NCI-H2227 (cell line): Measurements from ENCODE around the gene MRPL41.
"Not testable (repeated sequence)": the region's sequence is repeated elsewhere in the genome, so short reads cannot be mapped to it uniquely, and the experiment has no call there.

Source experiments
- DNase-seq: peaks from one replicate; lab custom pipeline; 2025; ENCODE audit not compliant: unreplicated experiment; lab: John Stamatoyannopoulos, UW

The MRPL41 gene

GRCh38 chr9:137521405-137521985 is 30.2 kb upstream of the MRPL41 start:
- DNase-seq = no peak

- no peak for DNase-seq
These were observed 28.8 kb upstream of the MRPL41 start for GRCh38 chr9:137522746-137523455.

- no peak for DNase-seq
These were observed 27.3 kb upstream of the MRPL41 start for GRCh38 chr9:137524161-137524980.

GRCh38 chr9:137524981-137525317 is 26.7 kb upstream of the MRPL41 start:
- DNase-seq = no peak

- no peak for DNase-seq
These were observed 21.3 kb upstream of the MRPL41 start for GRCh38 chr9:137530331-137530730.

- DNase-seq = no peak
These were observed 20.4 kb upstream of the MRPL41 start for GRCh38 chr9:137531099-137531765.

GRCh38 chr9:137532891-137533468 is 18.7 kb upstream of the MRPL41 start:
- not testable (repeated sequence) for DNase-seq

GRCh38 chr9:137534256-137535119 is 17.2 kb upstream of the MRPL41 start:
- DNase-seq = peak; percentile 60

GRCh38 chr9:137535120-137535428 is 16.6 kb upstream of the MRPL41 start:
- no peak for DNase-seq

GRCh38 chr9:137536594-137537131 is 15.0 kb upstream of the MRPL41 start:
- not testable (repeated sequence) for DNase-seq

- DNase-seq = no peak
These were observed 13.6 kb upstream of the MRPL41 start for GRCh38 chr9:137538058-137538457.

- no peak for DNase-seq
These were observed 11.1 kb upstream of the MRPL41 start for GRCh38 chr9:137540536-137540935.

- no peak for DNase-seq
These were observed 9.2 kb upstream of the MRPL41 start for GRCh38 chr9:137542486-137542885.

- no peak for DNase-seq
These were observed 8.3 kb upstream of the MRPL41 start for GRCh38 chr9:137543237-137543963.

- DNase-seq = no peak
These were observed 7.4 kb upstream of the MRPL41 start for GRCh38 chr9:137544176-137544760.

GRCh38 chr9:137545123-137545522 is 6.6 kb upstream of the MRPL41 start:
- DNase-seq = no peak

GRCh38 chr9:137547687-137548543 is 3.8 kb upstream of the MRPL41 start:
- DNase-seq = no peak

- peak; percentile 84 for DNase-seq
These were observed 1.5 kb upstream of the MRPL41 start, which contains the start of gene PNPLA7 for GRCh38 chr9:137550231-137550621. TSS of gene PNPLA7 (minus strand) at chr9:137550402. CDS start at chr9:137550197, 205 bp downstream.
